GM12878 (cell line): ENCODE data around the gene PSMB3. TPM values are rescaled to one million over a fixed set of nuclear protein-coding genes. Genes with fewer than 3 reads are reported as not detected.

Experiments
- ATAC-seq: fragments of 200-7000 bp; cut with Tn5 transposase; 3 replicates; pipeline ENCODE4 v1.9.1; 2020; ENCODE audit warnings: mild to moderate bottlenecking, moderate library complexity
- BruUV-seq: library from RNA; stranded (reverse); fragments of 400-500 nt; replicated peaks from 2 replicates; lab custom pipeline; 2021; lab: Mats Ljungman, UMichigan
- CTCF ChIA-PET: fragments of 300-600 bp; sonication (Branson Sonifier 250); formaldehyde crosslinking; extraction: SDS; loops from one replicate; lab custom pipeline; 2021; ENCODE audit warnings: inconsistent platforms; lab: Yijun Ruan, JAX
- POLR2A ChIA-PET: fragments of 350-600 bp; formaldehyde crosslinking; extraction: SDS; loops from one replicate; lab custom pipeline; 2021; ENCODE audit warnings: inconsistent platforms; lab: Charles Lee
- RAD21 ChIA-PET: fragments of 300-600 bp; sonication (Branson Sonifier 250); formaldehyde crosslinking; loops from one replicate; lab custom pipeline; 2023; ENCODE audit warnings: antibody characterized with exemption; ENCODE audit not compliant: unreplicated experiment; lab: Charles Lee
- SMC1A ChIA-PET: fragments of 300-600 bp; sonication (Branson Sonifier 250); formaldehyde crosslinking; loops from one replicate; lab custom pipeline; 2023; ENCODE audit not compliant: unreplicated experiment, uncharacterized antibody; lab: Charles Lee
- DNase-seq: peaks from one replicate; pipeline ENCODE4 v3.0.0-alpha.2; 2011; ENCODE audit warnings: low read depth, low spot score
- FAIRE-seq: peaks from 3 replicates; lab custom pipeline; 2011; peaks lifted over from hg19 to GRCh38; lab: Jason Lieb, UNC
- H2AFZ ChIP-seq: 2 replicates; pipeline ENCODE4 v1.6.0; 2011; ENCODE audit warnings: low read depth, low read length, control low read depth; ENCODE audit not compliant: control insufficient read depth
- H3K27ac ChIP-seq: 2 replicates; pipeline ENCODE4 v1.5.1; 2011; ENCODE audit warnings: control low read depth; ENCODE audit not compliant: control insufficient read depth, insufficient read depth
- H3K27me3 ChIP-seq, 2 experiments: replicated peaks in 1 of 2; 2 replicates each; pipeline versions ENCODE4 v1.6.0 to v1.6.1; 2011; ENCODE audit warnings: low read length in 1 of 2; ENCODE audit not compliant: control insufficient read depth in 2 of 2, insufficient read depth in 2 of 2
- H3K36me3 ChIP-seq, 2 experiments: 2 replicates each; pipeline ENCODE4 v1.5.1; 2011; ENCODE audit warnings: low read length in 1 of 2; ENCODE audit not compliant: control insufficient read depth in 2 of 2, insufficient read depth in 2 of 2
- H3K4me1 ChIP-seq: 2 replicates; pipeline ENCODE4 v1.6.1; 2011; ENCODE audit warnings: mild to moderate bottlenecking, low read length, moderate library complexity, mixed read lengths; ENCODE audit not compliant: control insufficient read depth, insufficient read depth
- H3K4me2 ChIP-seq: 2 replicates; pipeline ENCODE4 v1.6.0; 2011; ENCODE audit warnings: control low read depth; ENCODE audit not compliant: control insufficient read depth, insufficient read depth
- H3K4me3 ChIP-seq: fragments of 200-600 bp; sonication (generic); 2 replicates; pipeline ENCODE4 v1.5.1; 2016
- H3K79me2 ChIP-seq: 2 replicates; pipeline ENCODE4 v1.6.0; 2011; ENCODE audit warnings: low read length; ENCODE audit not compliant: control insufficient read depth, insufficient read depth
- H3K9ac ChIP-seq: 2 replicates; pipeline ENCODE4 v1.8.0; 2011; ENCODE audit warnings: low read length, control low read depth, mixed read lengths; ENCODE audit not compliant: control insufficient read depth, insufficient read depth
- H3K9me3 ChIP-seq: replicated peaks from 3 replicates; pipeline ENCODE4 v1.5.1; 2011; ENCODE audit warnings: mild to moderate bottlenecking, low read length; ENCODE audit not compliant: control insufficient read depth, insufficient read depth
- H4K20me1 ChIP-seq: 2 replicates; pipeline ENCODE4 v1.6.0; 2011; ENCODE audit not compliant: control insufficient read depth, insufficient read depth
- ASH2L ChIP-seq: fragments of 300-600, 200-600 bp; sonication (generic); IDR thresholded peaks from 2 replicates; pipeline ENCODE4 v1.6.1; 2017; ENCODE audit warnings: low read depth, mild to moderate bottlenecking, borderline replicate concordance
- DPF2 ChIP-seq: fragments of 450-650 bp; IDR thresholded peaks from 2 replicates; pipeline ENCODE4 v1.6.1; 2017; ENCODE audit warnings: mild to moderate bottlenecking
- IKZF2 ChIP-seq, 2 experiments: fragments of 450-650 bp; IDR thresholded peaks; 2 replicates each; pipeline ENCODE4 v1.6.1; 2017; ENCODE audit warnings: mild to moderate bottlenecking in 2 of 2, moderate library complexity in 2 of 2
- MXI1 ChIP-seq: fragments of 150-350 bp; IDR thresholded peaks from 2 replicates; pipeline ENCODE4 v1.6.1; 2011; ENCODE audit warnings: low read depth, mild to moderate bottlenecking, inconsistent platforms, low read length, improper control_type of control experiment
- NR2C1 ChIP-seq: fragments of 450-650 bp; IDR thresholded peaks from 2 replicates; pipeline ENCODE4 v1.6.1; 2017; ENCODE audit warnings: antibody characterized with exemption, mild to moderate bottlenecking, moderate library complexity
- POLR2A ChIP-seq: IDR thresholded peaks from 2 replicates; pipeline ENCODE4 v1.6.1; 2011; ENCODE audit warnings: low read depth, mild to moderate bottlenecking, low read length
- WGBS: methylation state at CpG from one replicate; pipeline ENCODE4 v1.1.6; 2016; ENCODE audit warnings: low lambda C conversion rate; ENCODE audit not compliant: insufficient replicate concordance, insufficient coverage; ENCODE audit errors: missing lambda C conversion rate; 5-methylcytosine and 5-hydroxymethylcytosine counted together
- in situ Hi-C: fragments of 300-500 bp; cut with MboI; formaldehyde crosslinking; loops from 9 replicates; pipeline ENCODE4 v1.14.3; 2018; ENCODE audit warnings: mixed read lengths
- intact Hi-C: fragments of 100-400 bp; cut with micrococcal nuclease; formaldehyde crosslinking; loops from one replicate; pipeline ENCODE4 v1.14.2; 2022; ENCODE audit not compliant: unreplicated experiment
- polyA plus RNA-seq, 11 experiments: library from polyadenylated mRNA; depleted of rRNA in 4 of 11; unstranded in 6 of 11; stranded (reverse) in 5 of 11; fragments of >200 nt; fragmentation: Nextera tagmentation in 4 of 11; fragmentation: Illumina TruSeq in 1 of 11; extraction: Ambion mirVana in 4 of 11; extraction: Trizol in 1 of 11; gene quantifications; 1 replicate in 1 of 11; 2 replicates in 10 of 11; pipeline versions ENCODE4 v1.2.1 to v1.2.3, GENCODE V29; 2011 to 2016; ENCODE audit warnings: inconsistent platforms in 2 of 11, missing spikeins in 2 of 11, low read depth in 1 of 11
- total RNA-seq, 4 experiments: library from RNA; depleted of rRNA in 3 of 4; stranded (reverse); fragments of >200 nt in 3 of 4; fragmentation: Illumina TruSeq in 1 of 4; extraction: Trizol in 1 of 4; gene quantifications; 2 replicates each; pipeline versions ENCODE4 v1.2.1 to v1.2.3, GENCODE V29; 2013 to 2021
- TF ChIP-seq, protein P1 (sequence below): IDR thresholded peaks from 2 replicates; pipeline ENCODE4 v1.6.1; 2012; ENCODE audit warnings: low read depth, low read length, improper control_type of control experiment
- TF ChIP-seq, protein P2 (sequence below): fragments of 450-650 bp; conservative IDR thresholded peaks from 2 replicates; pipeline ENCODE4 v1.6.1; 2017; ENCODE audit warnings: mild to moderate bottlenecking, moderate library complexity
- TF ChIP-seq, protein P3 (sequence below): IDR thresholded peaks from 2 replicates; pipeline ENCODE4 v1.6.1; 2011; ENCODE audit warnings: borderline replicate concordance, low read depth, mild to moderate bottlenecking, moderate library complexity, mixed read lengths, low read length; ENCODE audit not compliant: insufficient read depth; ENCODE audit errors: extremely low read length

PSMB3 gene
- total and polyA plus RNA-seq, 10 of the 15 experiments (the other 5 are each of a cell fraction or from before 2014, with no cell fraction given): 300 to 2,130 (median 490) TPM

DNA sequence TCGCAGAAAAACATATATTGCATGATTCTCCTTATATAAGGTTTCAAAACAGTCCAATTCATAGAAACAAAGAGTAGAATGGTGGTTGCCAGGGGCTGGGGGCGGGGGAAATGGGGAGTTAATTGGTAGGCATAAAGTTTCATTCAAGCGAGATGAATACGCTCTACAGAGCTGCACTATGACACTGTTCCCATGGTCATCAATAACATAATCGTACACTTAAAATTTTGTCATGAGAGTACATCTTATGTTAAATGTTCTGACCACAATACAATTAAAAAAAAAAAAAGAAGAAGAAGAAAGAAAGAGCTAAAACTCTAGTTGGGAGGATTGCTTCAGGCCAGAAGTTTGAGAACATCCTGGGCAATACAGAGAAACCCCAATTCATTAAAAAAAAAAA lies 41.7 kb downstream of the PSMB3 start:
- H3K27ac ChIP-seq: no peak overlapping the region
- SMC1A ChIA-PET: no interaction called here
- intact Hi-C loops (no loop called here), in situ Hi-C loops (no loop called here)
- whole genome bisulfite sequencing: 99% methylated on average over 5 of the region's 5 CpGs
- H3K9me3 ChIP-seq: no peaks in the 10 kb centered on the region
- POLR2A ChIA-PET: interaction anchor here (0.5 to 0.7 kb wide), 3 partner anchors 25 to 683 kb away, joined by 3 to 8 read pairs (median 5); no protein-coding TSS in a partner anchor
- no TSS peak for BruUV-seq
- DNase-seq: no peak
- no peak overlapping the region for H3K4me2 ChIP-seq
- H3K36me3 ChIP-seq: no peaks in the 10 kb centered on the region; a peak in 1 of 4 replicates
- H3K79me2 ChIP-seq: peaks cover 34% of the 10 kb centered on the region
- no peak overlapping the region for H3K4me3 ChIP-seq
- RAD21 ChIA-PET: no interaction called here
- no peak for FAIRE-seq
- peaks cover 11% of the 10 kb centered on the region for H3K4me1 ChIP-seq
- no peak overlapping the region for H2AFZ ChIP-seq
- CTCF ChIA-PET: interaction anchor here (0.7 kb wide), 2 partner anchors 170 to 246 kb away, joined by 3 to 5 read pairs; no protein-coding TSS in a partner anchor
- no peak for ATAC-seq
- no peaks in the 10 kb centered on the region for H4K20me1 ChIP-seq
- TF ChIP-seq NR2C1 (no peak), ASH2L (no peak)
- H3K9ac ChIP-seq: no peak overlapping the region
- no peaks in the 10 kb centered on the region for H3K27me3 ChIP-seq

GRCh38 chr17:38796451-38797157 lies 44.1 kb downstream of the PSMB3 start:
- no peak overlapping the region for H3K9ac ChIP-seq
- H3K4me1 ChIP-seq: peaks cover 11% of the 10 kb centered on the region
- no peak for DNase-seq
- intact Hi-C loops (loop anchor here (5.0 kb wide), 1 partner anchor 356 kb away; the partner anchor contains the start of gene PLXDC1), in situ Hi-C loops (no loop called here)
- no peaks in the 10 kb centered on the region for H4K20me1 ChIP-seq
- no TSS peak for BruUV-seq
- no peak for ATAC-seq
- peak overlapping the region; percentile 18; the same call in 1 of the 2 replicates for H3K4me3 ChIP-seq
- SMC1A ChIA-PET: interaction anchor here (1.2 to 1.5 kb wide), 2 partner anchors 42 to 50 kb away, joined by 4 to 5 read pairs; no protein-coding TSS in a partner anchor
- no peaks in the 10 kb centered on the region for H3K9me3 ChIP-seq
- no peak overlapping the region for H3K27ac ChIP-seq
- CTCF ChIA-PET: interaction anchor here (1.8 kb wide), 1 partner anchor 186 kb away, joined by 4 read pairs; no protein-coding TSS in a partner anchor
- no peaks in the 10 kb centered on the region for H3K27me3 ChIP-seq
- FAIRE-seq: no peak
- RAD21 ChIA-PET: interaction anchor here (1.4 kb wide), 1 partner anchor 57 kb away, joined by 4 read pairs; the partner anchor contains the start of gene RPL23
- peak overlapping the region; percentile 88 for H3K4me2 ChIP-seq
- 77% methylated on average over 5 of the region's 5 CpGs for WGBS
- H3K36me3 ChIP-seq: peaks cover under 1 to 6% of the 10 kb centered on the region in 2 experiments; a peak in 3 of 4 replicates
- peaks cover 35% of the 10 kb centered on the region for H3K79me2 ChIP-seq
- H2AFZ ChIP-seq: no peak overlapping the region
- POLR2A ChIA-PET: interaction anchor here (0.7 kb wide), 1 partner anchor 61 kb away, joined by 3 read pairs; no protein-coding TSS in a partner anchor
- no peak for TF ChIP-seq MXI1
- no peak for TF ChIP-seq DPF2
- TF ChIP-seq IKZF2 (IDR thresholded peaks at IDR 0.05): no peak
- TF ChIP-seq, protein P1, sequence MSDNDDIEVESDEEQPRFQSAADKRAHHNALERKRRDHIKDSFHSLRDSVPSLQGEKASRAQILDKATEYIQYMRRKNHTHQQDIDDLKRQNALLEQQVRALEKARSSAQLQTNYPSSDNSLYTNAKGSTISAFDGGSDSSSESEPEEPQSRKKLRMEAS: no peak
- TF ChIP-seq, protein P2, sequence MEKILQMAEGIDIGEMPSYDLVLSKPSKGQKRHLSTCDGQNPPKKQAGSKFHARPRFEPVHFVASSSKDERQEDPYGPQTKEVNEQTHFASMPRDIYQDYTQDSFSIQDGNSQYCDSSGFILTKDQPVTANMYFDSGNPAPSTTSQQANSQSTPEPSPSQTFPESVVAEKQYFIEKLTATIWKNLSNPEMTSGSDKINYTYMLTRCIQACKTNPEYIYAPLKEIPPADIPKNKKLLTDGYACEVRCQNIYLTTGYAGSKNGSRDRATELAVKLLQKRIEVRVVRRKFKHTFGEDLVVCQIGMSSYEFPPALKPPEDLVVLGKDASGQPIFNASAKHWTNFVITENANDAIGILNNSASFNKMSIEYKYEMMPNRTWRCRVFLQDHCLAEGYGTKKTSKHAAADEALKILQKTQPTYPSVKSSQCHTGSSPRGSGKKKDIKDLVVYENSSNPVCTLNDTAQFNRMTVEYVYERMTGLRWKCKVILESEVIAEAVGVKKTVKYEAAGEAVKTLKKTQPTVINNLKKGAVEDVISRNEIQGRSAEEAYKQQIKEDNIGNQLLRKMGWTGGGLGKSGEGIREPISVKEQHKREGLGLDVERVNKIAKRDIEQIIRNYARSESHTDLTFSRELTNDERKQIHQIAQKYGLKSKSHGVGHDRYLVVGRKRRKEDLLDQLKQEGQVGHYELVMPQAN: no peak
- TF ChIP-seq POLR2A: no peak
- TF ChIP-seq, protein P3, sequence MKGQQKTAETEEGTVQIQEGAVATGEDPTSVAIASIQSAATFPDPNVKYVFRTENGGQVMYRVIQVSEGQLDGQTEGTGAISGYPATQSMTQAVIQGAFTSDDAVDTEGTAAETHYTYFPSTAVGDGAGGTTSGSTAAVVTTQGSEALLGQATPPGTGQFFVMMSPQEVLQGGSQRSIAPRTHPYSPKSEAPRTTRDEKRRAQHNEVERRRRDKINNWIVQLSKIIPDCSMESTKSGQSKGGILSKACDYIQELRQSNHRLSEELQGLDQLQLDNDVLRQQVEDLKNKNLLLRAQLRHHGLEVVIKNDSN: no peak
